ENCODE measurements around the gene CENPV.
A peak's percentile ranks its signal among the peaks of the same experiment; 100 is the strongest.
"Not testable (repeated sequence)": the region's sequence is repeated elsewhere in the genome, so short reads cannot be mapped to it uniquely, and the experiment has no call there.

CENPV gene

DNA sequence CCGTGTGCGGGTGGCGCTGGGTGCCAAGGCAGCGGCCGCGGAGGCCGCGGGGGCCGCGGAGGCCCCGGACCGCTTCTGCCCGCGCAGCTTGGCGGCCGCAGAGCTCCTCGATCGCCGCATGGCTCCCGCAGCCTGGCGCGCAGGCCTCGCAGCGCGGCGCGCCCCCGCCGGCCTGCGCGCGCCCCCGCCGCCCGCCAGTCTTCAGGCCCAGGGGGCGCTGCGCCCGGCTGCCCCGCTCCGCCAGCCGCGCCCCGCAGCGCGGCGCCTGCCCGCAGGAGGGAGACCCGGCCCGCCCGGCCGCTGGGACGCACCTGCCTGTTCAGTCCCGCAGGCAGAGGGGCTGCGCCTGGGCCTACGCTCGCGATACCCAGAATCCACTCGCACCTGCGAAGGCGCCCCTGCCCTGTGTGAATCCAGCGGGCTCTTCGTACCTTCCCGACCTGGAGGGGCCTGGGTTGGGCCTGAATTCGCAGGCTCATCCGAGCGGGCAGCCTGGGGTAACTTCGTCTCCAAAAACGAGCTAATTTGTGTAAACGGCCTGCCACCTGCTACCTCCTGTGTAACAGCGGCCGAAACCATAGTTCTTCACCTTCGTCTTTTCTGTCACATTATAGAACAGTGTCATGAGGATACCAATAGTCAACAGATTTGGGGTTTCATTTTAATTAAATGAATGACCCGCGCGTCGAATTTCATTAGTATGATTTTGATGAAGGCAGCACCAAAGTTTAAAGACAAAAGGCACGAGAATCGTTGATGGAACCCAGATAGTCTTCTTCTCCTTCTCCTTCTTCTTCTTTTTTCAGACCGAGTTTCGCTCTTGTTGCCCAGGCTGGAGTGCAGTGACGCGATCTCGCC, at the start of gene CENPV:
Gene CENPV (minus strand): TSS at position 153 of the 858 bp plus-strand sequence. CDS start 33 bp downstream, at position 120.
- Histone ChIP-seq H3K9me2 (replicated peaks; ENCODE audit: control insufficient read depth, low read length) (no peaks in the 10 kb centered on the region), H3K79me2 (ENCODE audit: control insufficient read depth, low read length) (peaks cover 39% of the 10 kb centered on the region), H3K27me3 (ENCODE audit: control insufficient read depth, low read length) (no peaks in the 10 kb centered on the region), H3K4me3 (ENCODE audit: low read length) (peak within 1 kb of the TSS; percentile 85), H3K4me2 (ENCODE audit: low read length) (peak within 1 kb of the TSS; percentile 93), H3K36me3 (ENCODE audit: control insufficient read depth, low read length) (peaks cover 22% of the 10 kb centered on the region), H3K27ac (ENCODE audit: low read depth, low read length) (peak within 1 kb of the TSS; percentile 45), H3F3A (ENCODE audit: control insufficient read depth, insufficient read depth) (0 out of 2 replicates have a peak, but pooled peaks cover 2% of the 10 kb centered on the region), H4K20me1 (ENCODE audit: control insufficient read depth, insufficient read depth, low read depth, low read length) (no peaks in the 10 kb centered on the region), H3K4me1 (ENCODE audit: control insufficient read depth, low read length) (peaks cover 16% of the 10 kb centered on the region), H3K9me3 (ENCODE audit: control insufficient read depth, insufficient read depth, low read length) (no peaks in the 10 kb centered on the region)
- TF ChIP-seq EZH2phosphoT487 (IDR thresholded peaks at IDR 0.05; ENCODE audit: borderline replicate concordance, low read length) = no peak
- TF ChIP-seq, protein P1, sequence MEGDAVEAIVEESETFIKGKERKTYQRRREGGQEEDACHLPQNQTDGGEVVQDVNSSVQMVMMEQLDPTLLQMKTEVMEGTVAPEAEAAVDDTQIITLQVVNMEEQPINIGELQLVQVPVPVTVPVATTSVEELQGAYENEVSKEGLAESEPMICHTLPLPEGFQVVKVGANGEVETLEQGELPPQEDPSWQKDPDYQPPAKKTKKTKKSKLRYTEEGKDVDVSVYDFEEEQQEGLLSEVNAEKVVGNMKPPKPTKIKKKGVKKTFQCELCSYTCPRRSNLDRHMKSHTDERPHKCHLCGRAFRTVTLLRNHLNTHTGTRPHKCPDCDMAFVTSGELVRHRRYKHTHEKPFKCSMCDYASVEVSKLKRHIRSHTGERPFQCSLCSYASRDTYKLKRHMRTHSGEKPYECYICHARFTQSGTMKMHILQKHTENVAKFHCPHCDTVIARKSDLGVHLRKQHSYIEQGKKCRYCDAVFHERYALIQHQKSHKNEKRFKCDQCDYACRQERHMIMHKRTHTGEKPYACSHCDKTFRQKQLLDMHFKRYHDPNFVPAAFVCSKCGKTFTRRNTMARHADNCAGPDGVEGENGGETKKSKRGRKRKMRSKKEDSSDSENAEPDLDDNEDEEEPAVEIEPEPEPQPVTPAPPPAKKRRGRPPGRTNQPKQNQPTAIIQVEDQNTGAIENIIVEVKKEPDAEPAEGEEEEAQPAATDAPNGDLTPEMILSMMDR (IDR thresholded peaks at IDR 0.05; ENCODE audit: low read depth, low read length, poor library complexity, severe bottlenecking) = no peak

DNA sequence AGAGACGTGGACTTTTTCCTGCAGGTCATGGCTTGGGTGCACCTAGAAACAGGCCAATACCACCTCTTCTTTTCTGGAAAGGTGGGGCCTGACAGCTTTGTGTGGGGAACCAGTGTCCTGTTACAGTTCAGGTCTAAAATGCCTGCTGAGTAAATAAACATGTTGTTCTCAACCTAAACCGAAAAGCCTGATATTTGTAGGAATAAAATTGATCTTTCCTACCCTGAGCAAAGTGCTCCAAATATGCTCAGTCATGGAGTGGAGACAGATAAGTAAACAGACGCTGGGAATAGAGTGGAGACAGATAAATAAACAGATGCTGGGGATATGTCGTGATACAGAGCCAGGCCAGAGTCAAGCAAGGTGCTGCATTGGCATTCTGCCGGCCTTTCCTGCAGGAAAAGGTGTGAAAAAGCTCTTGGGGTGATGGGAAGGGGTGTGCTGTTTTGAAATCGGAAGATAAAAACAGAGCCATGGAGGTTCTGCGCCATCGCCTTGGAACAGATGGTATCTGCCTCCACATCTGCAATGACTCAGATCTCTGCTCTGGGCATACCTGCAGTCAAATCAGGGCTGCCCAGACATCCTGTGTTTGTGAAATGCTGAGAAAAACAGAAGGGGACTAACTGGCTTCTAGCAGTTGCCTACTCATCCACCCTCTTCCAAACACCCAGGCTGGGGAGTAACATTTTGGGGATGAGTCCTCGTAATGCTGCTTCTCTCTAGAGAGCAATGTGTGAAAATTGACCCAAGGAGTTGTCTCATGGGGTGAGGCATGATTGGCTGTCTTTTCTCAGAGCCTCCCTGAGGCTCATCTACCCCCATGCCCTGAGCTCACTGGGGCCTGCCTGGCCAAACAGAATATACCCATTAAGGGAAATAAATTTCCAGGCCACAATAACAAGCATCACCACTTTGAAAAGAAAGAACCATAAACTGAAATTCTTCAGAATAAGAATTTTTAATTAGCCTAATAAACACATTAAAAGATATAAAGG, 45.3 kb upstream of the CENPV start:
- H3K9me2 ChIP-seq (replicated peaks; ENCODE audit: control insufficient read depth, low read length) = no peaks in the 10 kb centered on the region
- H4K20me1 ChIP-seq (ENCODE audit: control insufficient read depth, insufficient read depth, low read depth, low read length) = no peaks in the 10 kb centered on the region
- H3F3A ChIP-seq (ENCODE audit: control insufficient read depth, insufficient read depth) = no peaks in the 10 kb centered on the region
- H3K27ac ChIP-seq (ENCODE audit: low read depth, low read length) = no peak overlapping the region
- H3K9me3 ChIP-seq (ENCODE audit: control insufficient read depth, insufficient read depth, low read length) = no peaks in the 10 kb centered on the region
- no peaks in the 10 kb centered on the region for H3K27me3 ChIP-seq (ENCODE audit: control insufficient read depth, low read length)
- H3K4me1 ChIP-seq (ENCODE audit: control insufficient read depth, low read length) = peaks cover 18% of the 10 kb centered on the region
- no peak for TF ChIP-seq EZH2phosphoT487 (IDR thresholded peaks at IDR 0.05; ENCODE audit: borderline replicate concordance, low read length)
- TF ChIP-seq, protein P1 (IDR thresholded peaks at IDR 0.05; ENCODE audit: low read depth, low read length, poor library complexity, severe bottlenecking) = no peak
- no peaks in the 10 kb centered on the region for H3K79me2 ChIP-seq (ENCODE audit: control insufficient read depth, low read length)
- peak overlapping the region; percentile 24; the same call in 1 of the 2 replicates for H3K4me3 ChIP-seq (ENCODE audit: low read length)
- no peaks in the 10 kb centered on the region for H3K36me3 ChIP-seq (ENCODE audit: control insufficient read depth, low read length)
- H3K4me2 ChIP-seq (ENCODE audit: low read length) = peak overlapping the region; percentile 50

DNA sequence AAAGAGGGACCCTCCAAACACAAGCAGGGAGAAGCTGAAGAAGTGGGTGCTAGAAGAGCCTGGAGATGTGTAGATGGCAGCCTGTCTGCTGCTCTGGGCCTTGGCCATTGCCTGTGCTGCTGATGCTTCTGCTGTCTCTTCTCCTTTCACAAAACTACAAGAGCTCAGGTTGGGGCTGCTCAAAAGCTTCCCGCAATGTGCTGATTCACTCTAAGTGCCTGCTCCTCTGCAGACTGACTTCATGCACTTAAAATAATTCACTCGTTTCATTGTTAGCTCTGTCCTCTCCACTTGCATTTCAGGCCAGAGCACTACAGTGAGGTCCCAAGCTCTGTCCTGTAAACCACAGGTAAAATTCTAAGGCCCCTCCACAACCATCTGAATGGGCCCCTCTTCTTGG, 43.4 kb upstream of the CENPV start:
- not testable (repeated sequence) for H3K27ac ChIP-seq (ENCODE audit: low read depth, low read length); H3K9me2 ChIP-seq (replicated peaks; ENCODE audit: control insufficient read depth, low read length); H3K27me3 ChIP-seq (ENCODE audit: control insufficient read depth, low read length); H3K9me3 ChIP-seq (ENCODE audit: control insufficient read depth, insufficient read depth, low read length); H3K4me2 ChIP-seq (ENCODE audit: low read length); H3K4me3 ChIP-seq (ENCODE audit: low read length); H3K79me2 ChIP-seq (ENCODE audit: control insufficient read depth, low read length); H4K20me1 ChIP-seq (ENCODE audit: control insufficient read depth, insufficient read depth, low read depth, low read length); H3K36me3 ChIP-seq (ENCODE audit: control insufficient read depth, low read length); H3F3A ChIP-seq (ENCODE audit: control insufficient read depth, insufficient read depth)
- peaks cover 18% of the 10 kb centered on the region for H3K4me1 ChIP-seq (ENCODE audit: control insufficient read depth, low read length)

DNA sequence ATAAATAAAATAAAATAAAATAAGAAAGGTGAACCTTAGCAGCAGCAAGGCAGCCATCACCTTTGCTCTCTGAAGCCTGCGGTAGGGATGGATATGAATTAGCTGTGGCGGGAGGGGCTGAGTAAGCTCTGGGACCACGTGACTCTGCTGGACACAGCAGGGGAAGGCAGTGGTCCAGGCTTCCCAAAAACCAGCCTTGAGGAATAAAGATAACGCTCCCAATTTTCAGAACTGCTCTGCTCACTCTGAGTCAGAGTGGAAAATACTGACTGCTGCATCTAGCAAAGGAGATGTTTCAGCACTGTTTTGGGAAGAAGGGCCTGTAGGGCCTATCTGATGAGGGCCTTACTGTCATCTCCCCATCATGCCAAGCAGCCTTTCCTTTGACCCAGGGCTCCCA, 42.6 kb upstream of the CENPV start:
- not testable (repeated sequence) for H3K27me3 ChIP-seq (ENCODE audit: control insufficient read depth, low read length); H3K36me3 ChIP-seq (ENCODE audit: control insufficient read depth, low read length); H3K79me2 ChIP-seq (ENCODE audit: control insufficient read depth, low read length); H3K4me3 ChIP-seq (ENCODE audit: low read length); H3K4me2 ChIP-seq (ENCODE audit: low read length); H4K20me1 ChIP-seq (ENCODE audit: control insufficient read depth, insufficient read depth, low read depth, low read length); H3K9me2 ChIP-seq (replicated peaks; ENCODE audit: control insufficient read depth, low read length); H3K9me3 ChIP-seq (ENCODE audit: control insufficient read depth, insufficient read depth, low read length); H3K27ac ChIP-seq (ENCODE audit: low read depth, low read length); H3F3A ChIP-seq (ENCODE audit: control insufficient read depth, insufficient read depth)
- peaks cover 18% of the 10 kb centered on the region for H3K4me1 ChIP-seq (ENCODE audit: control insufficient read depth, low read length)

DNA sequence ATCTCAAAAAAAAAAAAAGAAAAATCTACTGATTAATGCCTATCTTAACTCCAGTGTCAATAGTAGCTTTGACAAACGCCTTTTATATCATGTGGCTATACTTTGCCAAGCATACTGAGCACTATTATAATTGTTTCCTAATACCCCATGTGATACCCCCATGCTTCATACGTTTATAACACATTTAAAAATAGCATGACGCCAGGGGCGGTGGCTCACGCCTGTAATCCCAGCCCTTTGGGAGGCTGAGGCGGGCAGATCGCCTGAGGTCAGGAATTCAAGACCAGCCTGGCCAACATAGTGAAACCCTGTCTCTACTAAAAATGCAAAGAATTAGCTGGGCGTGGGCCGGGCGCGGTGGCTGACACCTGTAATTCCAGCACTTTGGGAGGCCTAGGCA, 39.2 kb upstream of the CENPV start:
- H3K9me2 ChIP-seq (replicated peaks; ENCODE audit: control insufficient read depth, low read length); H3K4me3 ChIP-seq (ENCODE audit: low read length); H3K27ac ChIP-seq (ENCODE audit: low read depth, low read length); H3K79me2 ChIP-seq (ENCODE audit: control insufficient read depth, low read length); H3F3A ChIP-seq (ENCODE audit: control insufficient read depth, insufficient read depth); H3K27me3 ChIP-seq (ENCODE audit: control insufficient read depth, low read length); H3K4me2 ChIP-seq (ENCODE audit: low read length); H3K36me3 ChIP-seq (ENCODE audit: control insufficient read depth, low read length); H3K9me3 ChIP-seq (ENCODE audit: control insufficient read depth, insufficient read depth, low read length); H4K20me1 ChIP-seq (ENCODE audit: control insufficient read depth, insufficient read depth, low read depth, low read length); H3K4me1 ChIP-seq (ENCODE audit: control insufficient read depth, low read length): not testable (repeated sequence)
